Endothelial cell of umbilical vein (primary cell): Measurements from ENCODE around the gene PTOV1. TPM values are rescaled to one million over a fixed set of nuclear protein-coding genes. Genes with fewer than 3 reads are reported as not detected.

Source experiments
- BruUV-seq: library from RNA; stranded (reverse); fragments of 400-500 nt; replicated peaks from 2 replicates; lab custom pipeline; 2021; lab: Mats Ljungman, UMichigan
- CTCF ChIA-PET: fragments of 300-600, 350-600 bp; sonication (Branson Sonifier 250); formaldehyde crosslinking; loops from one replicate; lab custom pipeline; 2021; ENCODE audit warnings: antibody characterized with exemption, inconsistent platforms; lab: Charles Lee
- POLR2A ChIA-PET: fragments of 300-600, 350-600 bp; sonication (Branson Sonifier 250); formaldehyde crosslinking; loops from one replicate; lab custom pipeline; 2021; ENCODE audit warnings: antibody characterized with exemption, inconsistent platforms; lab: Charles Lee
- DNase-seq: peaks from one replicate; pipeline ENCODE4 v3.0.0-alpha.2; 2011; ENCODE audit warnings: low read depth, low spot score
- FAIRE-seq: peaks from 2 replicates; lab custom pipeline; 2011; peaks lifted over from hg19 to GRCh38; lab: Jason Lieb, UNC
- H2AFZ ChIP-seq: 2 replicates; pipeline ENCODE4 v1.6.0; 2012; ENCODE audit warnings: low read depth, low read length, control low read depth, inconsistent platforms
- H3K27ac ChIP-seq: 2 replicates; pipeline ENCODE4 v1.5.1; 2011; ENCODE audit warnings: low read depth, mild to moderate bottlenecking, control low read depth, low read length, moderate library complexity; ENCODE audit not compliant: insufficient read depth
- H3K27me3 ChIP-seq, 2 experiments: 2 replicates each; pipeline versions ENCODE4 v1.6.0 to v1.6.1; 2011; ENCODE audit warnings: low read length in 2 of 2, mixed read lengths in 1 of 2; ENCODE audit not compliant: control insufficient read depth in 2 of 2, insufficient read depth in 2 of 2
- H3K36me3 ChIP-seq, 2 experiments: 2 replicates in 1 of 2; 3 replicates in 1 of 2; pipeline ENCODE4 v1.5.1; 2011; ENCODE audit warnings: low read length in 2 of 2, mild to moderate bottlenecking in 1 of 2, moderate library complexity in 1 of 2; ENCODE audit not compliant: control insufficient read depth in 2 of 2, insufficient read depth in 2 of 2; ENCODE audit errors: extremely low read depth in 1 of 2
- H3K4me1 ChIP-seq: 3 replicates; pipeline ENCODE4 v1.5.1; 2011; ENCODE audit warnings: mild to moderate bottlenecking, low read length; ENCODE audit not compliant: control insufficient read depth, insufficient read depth; ENCODE audit errors: extremely low read depth
- H3K4me2 ChIP-seq: 2 replicates; pipeline ENCODE4 v1.6.1; 2011; ENCODE audit warnings: low read length, control low read depth, mixed read lengths; ENCODE audit not compliant: insufficient read depth
- H3K4me3 ChIP-seq, 3 experiments: fragments of 200-600 bp in 1 of 3; sonication (generic), shearing (Covaris generic) in 1 of 3; replicated peaks in 1 of 3; 2 replicates each; pipeline ENCODE4 v1.5.1; 2011 to 2016; ENCODE audit warnings: control low read depth in 3 of 3, low read length in 3 of 3, mild to moderate bottlenecking in 2 of 3, inconsistent platforms in 1 of 3, low read depth in 1 of 3, moderate library complexity in 1 of 3; ENCODE audit not compliant: insufficient read depth in 1 of 3
- H3K79me2 ChIP-seq: 2 replicates; pipeline ENCODE4 v1.6.0; 2012; ENCODE audit warnings: low read length, inconsistent platforms; ENCODE audit not compliant: control insufficient read depth, insufficient read depth
- H3K9ac ChIP-seq: replicated peaks from 2 replicates; pipeline ENCODE3; 2011; ENCODE audit warnings: low read length, control low read depth; ENCODE audit not compliant: insufficient read depth; ENCODE audit errors: extremely low read depth
- H3K9me1 ChIP-seq: replicated peaks from 3 replicates; pipeline ENCODE4 v1.6.0; 2011; ENCODE audit warnings: mild to moderate bottlenecking, low read length; ENCODE audit not compliant: control insufficient read depth, insufficient read depth; ENCODE audit errors: extremely low read depth
- H3K9me3 ChIP-seq: replicated peaks from 2 replicates; pipeline ENCODE4 v1.5.1; 2012; ENCODE audit warnings: low read length, inconsistent platforms; ENCODE audit not compliant: control insufficient read depth, insufficient read depth
- H4K20me1 ChIP-seq: replicated peaks from 2 replicates; pipeline ENCODE3; 2011; ENCODE audit warnings: mild to moderate bottlenecking, low read length; ENCODE audit not compliant: control insufficient read depth, insufficient read depth; ENCODE audit errors: extremely low read depth
- CTCF ChIP-seq, 2 donors: IDR thresholded peaks; 1 replicate in 1 of 2; 2 replicates in 1 of 2; pipeline ENCODE4 v1.5.1; 2011; ENCODE audit warnings: low read length in 2 of 2, mild to moderate bottlenecking in 2 of 2, moderate library complexity in 2 of 2, control low read depth in 1 of 2, inconsistent platforms in 1 of 2, low read depth in 1 of 2; ENCODE audit not compliant: insufficient read depth in 1 of 2; ENCODE audit errors: extremely low read depth in 1 of 2
- EZH2 ChIP-seq: IDR thresholded peaks from 2 replicates; pipeline ENCODE4 v1.6.1; 2012; ENCODE audit warnings: borderline replicate concordance, low read depth, mild to moderate bottlenecking, moderate library complexity, low read length, inconsistent platforms; ENCODE audit not compliant: severe bottlenecking
- FOS ChIP-seq: IDR thresholded peaks from 2 replicates; pipeline ENCODE4 v1.6.1; 2011; ENCODE audit warnings: mild to moderate bottlenecking, low read length, moderate library complexity, borderline replicate concordance; ENCODE audit not compliant: insufficient read depth
- GATA2 ChIP-seq: IDR thresholded peaks from 2 replicates; pipeline ENCODE4 v1.7.0; 2011; ENCODE audit warnings: low read depth, mild to moderate bottlenecking, moderate library complexity, mixed read lengths, low read length; ENCODE audit not compliant: insufficient read length, insufficient read depth
- JUN ChIP-seq: IDR thresholded peaks from 2 replicates; pipeline ENCODE4 v1.6.1; 2011; ENCODE audit warnings: borderline replicate concordance, low read depth; ENCODE audit not compliant: insufficient read length, insufficient read depth
- MAX ChIP-seq: IDR thresholded peaks from 2 replicates; pipeline ENCODE4 v1.6.1; 2011; ENCODE audit not compliant: insufficient read depth, insufficient read length
- POLR2A ChIP-seq: IDR thresholded peaks from 2 replicates; pipeline ENCODE4 v1.6.1; 2012; ENCODE audit warnings: low read depth, mild to moderate bottlenecking, control low read depth, low read length
- POLR2AphosphoS5 ChIP-seq: IDR thresholded peaks from 2 replicates; pipeline ENCODE4 v1.6.1; 2012; ENCODE audit warnings: low read depth, mild to moderate bottlenecking, control low read depth, low read length, moderate library complexity; ENCODE audit not compliant: insufficient read depth
- dilution Hi-C: fragments of 300-500 bp; cut with MboI; formaldehyde crosslinking; loops from one replicate; pipeline ENCODE4 v1.15.0; 2019; ENCODE audit warnings: low sequenced_read_pairs; ENCODE audit not compliant: extremely low pct_ligation_motif_present
- intact Hi-C: fragments of 100-400 bp; cut with micrococcal nuclease; formaldehyde crosslinking; loops from one replicate; pipeline ENCODE4 v1.10.0; 2022
- polyA plus RNA-seq, 4 experiments: library from polyadenylated mRNA; depleted of rRNA in 3 of 4; stranded (reverse) in 3 of 4; unstranded in 1 of 4; fragments of >200 nt; gene quantifications; 2 replicates each; pipeline versions ENCODE4 v1.2.1 to v1.2.3, GENCODE V29; 2011 to 2012; ENCODE audit warnings: missing spikeins in 1 of 4
- total RNA-seq: library from RNA; stranded (reverse); gene quantifications from 2 replicates; pipeline ENCODE4 v1.2.3, GENCODE V29; 2021

PTOV1 gene
- total and polyA plus RNA-seq, 2 donors (not counting 3 experiments of a cell fraction or from before 2014, with no cell fraction given) = 116 to 184 TPM

- TF ChIP-seq CTCF (IDR thresholded peaks at IDR 0.05; ENCODE audit: extremely low read depth in 1 of 2, insufficient read depth in 1 of 2, low read depth in 1 of 2, low read length in 2 of 2) (no peak), POLR2A (peak; percentile 7)
- dilution Hi-C loops = no loop called here
- Histone ChIP-seq H3K79me2 (peaks cover 23% of the 10 kb centered on the region), H3K9me1 (no peaks in the 10 kb centered on the region), H3K27me3 (no peaks in the 10 kb centered on the region), H3K4me3 (peak overlapping the region in 2 of 3 experiments; percentile 30 to 53), H3K27ac (no peak overlapping the region), H3K4me1 (peaks cover 28% of the 10 kb centered on the region), H3K36me3 (peaks cover 0 to 9% of the 10 kb centered on the region in 2 experiments), H2AFZ (peak overlapping the region; percentile 53), H3K9ac (no peak overlapping the region), H3K9me3 (no peaks in the 10 kb centered on the region), H3K4me2 (peak overlapping the region; percentile 45), H4K20me1 (no peaks in the 10 kb centered on the region)
- intact Hi-C loops = no loop called here
- ChIA-PET CTCF (no interaction called here), POLR2A (no interaction called here)
- FAIRE-seq (no peak), DNase-seq (no peak)
- no TSS peak for BruUV-seq
These were observed 19.4 kb downstream of the PTOV1 start for GRCh38 chr19:49870309-49870901.

- no TSS peak for BruUV-seq
- no peaks in the 10 kb centered on the region for H3K27me3 ChIP-seq
- H3K9ac ChIP-seq = no peak overlapping the region
- H3K4me3 ChIP-seq = no peak overlapping the region
- H3K36me3 ChIP-seq = peaks cover 0 to 9% of the 10 kb centered on the region in 2 experiments
- ChIA-PET POLR2A (no interaction called here), CTCF (no interaction called here)
- DNase-seq (no peak), FAIRE-seq (no peak)
- dilution Hi-C loops (no loop called here), intact Hi-C loops (no loop called here)
- peaks cover 25% of the 10 kb centered on the region for H3K4me1 ChIP-seq
- H3K9me1 ChIP-seq = no peaks in the 10 kb centered on the region
- no peaks in the 10 kb centered on the region for H4K20me1 ChIP-seq
- TF ChIP-seq POLR2AphosphoS5 (no peak), JUN (no peak), GATA2 (no peak), MAX (no peak), FOS (no peak), EZH2 (no peak)
- H2AFZ ChIP-seq = no peak overlapping the region
- H3K27ac ChIP-seq = no peak overlapping the region
- H3K9me3 ChIP-seq = no peaks in the 10 kb centered on the region
- H3K4me2 ChIP-seq = no peak overlapping the region
- H3K79me2 ChIP-seq = peaks cover 21% of the 10 kb centered on the region
These were observed 20.5 kb downstream of the PTOV1 start for GRCh38 chr19:49871349-49871985.
